ENCODE measurements around the gene TXNDC11. TPM values are rescaled to one million over a fixed set of nuclear protein-coding genes. Genes with fewer than 3 reads are reported as not detected.

TXNDC11 gene
- total RNA-seq, 4 donors from 2014 or later, result 41.2 to 56.5 (median 49.0) TPM

DNA sequence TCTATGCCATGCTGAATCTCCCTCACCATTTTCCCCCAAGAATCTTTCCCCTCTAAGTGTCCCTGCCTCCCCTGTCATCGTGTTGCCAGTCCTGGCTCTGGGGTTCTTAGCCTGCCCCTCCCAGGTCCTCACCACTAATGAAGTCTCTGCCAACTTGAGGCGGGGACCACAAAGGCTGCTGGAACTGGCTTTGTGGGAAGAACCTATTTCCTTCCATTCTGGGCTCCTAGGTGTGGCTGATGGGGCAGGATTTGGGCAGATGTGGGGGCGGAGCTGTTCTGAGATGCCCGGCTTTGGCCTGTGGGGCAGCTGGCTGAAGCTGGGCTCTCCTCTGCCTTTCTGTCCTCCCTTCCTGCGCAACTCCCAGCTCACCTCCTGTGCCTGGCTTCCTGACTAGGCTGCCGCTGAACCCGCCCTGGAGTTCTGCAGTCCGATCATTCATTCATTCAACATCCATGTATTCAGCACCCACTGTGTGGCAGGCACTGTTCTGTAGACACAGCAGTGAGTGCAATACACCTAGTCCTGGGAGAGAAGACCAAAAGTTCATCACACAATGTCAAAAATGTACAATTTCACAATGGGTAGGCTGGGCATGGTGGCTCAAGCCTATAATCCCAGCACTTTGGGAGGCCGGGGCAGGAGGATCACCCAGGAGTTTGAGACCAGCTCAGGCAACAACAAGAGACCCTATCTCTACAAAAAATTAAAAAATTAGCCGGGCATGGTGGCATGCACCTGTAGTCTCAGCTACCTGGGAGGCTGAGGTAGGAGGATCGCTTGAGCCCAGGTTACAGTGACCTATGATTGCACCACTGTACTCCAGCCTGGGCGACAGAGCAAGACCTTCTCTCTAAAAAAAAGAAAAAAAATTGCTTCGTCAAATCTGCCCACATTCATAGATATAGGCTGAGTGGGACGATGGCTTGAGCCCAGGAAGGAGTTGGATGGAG is 76.3 kb downstream of the TXNDC11 start:
- TF ChIP-seq, protein P1, sequence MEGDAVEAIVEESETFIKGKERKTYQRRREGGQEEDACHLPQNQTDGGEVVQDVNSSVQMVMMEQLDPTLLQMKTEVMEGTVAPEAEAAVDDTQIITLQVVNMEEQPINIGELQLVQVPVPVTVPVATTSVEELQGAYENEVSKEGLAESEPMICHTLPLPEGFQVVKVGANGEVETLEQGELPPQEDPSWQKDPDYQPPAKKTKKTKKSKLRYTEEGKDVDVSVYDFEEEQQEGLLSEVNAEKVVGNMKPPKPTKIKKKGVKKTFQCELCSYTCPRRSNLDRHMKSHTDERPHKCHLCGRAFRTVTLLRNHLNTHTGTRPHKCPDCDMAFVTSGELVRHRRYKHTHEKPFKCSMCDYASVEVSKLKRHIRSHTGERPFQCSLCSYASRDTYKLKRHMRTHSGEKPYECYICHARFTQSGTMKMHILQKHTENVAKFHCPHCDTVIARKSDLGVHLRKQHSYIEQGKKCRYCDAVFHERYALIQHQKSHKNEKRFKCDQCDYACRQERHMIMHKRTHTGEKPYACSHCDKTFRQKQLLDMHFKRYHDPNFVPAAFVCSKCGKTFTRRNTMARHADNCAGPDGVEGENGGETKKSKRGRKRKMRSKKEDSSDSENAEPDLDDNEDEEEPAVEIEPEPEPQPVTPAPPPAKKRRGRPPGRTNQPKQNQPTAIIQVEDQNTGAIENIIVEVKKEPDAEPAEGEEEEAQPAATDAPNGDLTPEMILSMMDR (IDR thresholded peaks at IDR 0.05; ENCODE audit: low read depth), result no peak

DNA sequence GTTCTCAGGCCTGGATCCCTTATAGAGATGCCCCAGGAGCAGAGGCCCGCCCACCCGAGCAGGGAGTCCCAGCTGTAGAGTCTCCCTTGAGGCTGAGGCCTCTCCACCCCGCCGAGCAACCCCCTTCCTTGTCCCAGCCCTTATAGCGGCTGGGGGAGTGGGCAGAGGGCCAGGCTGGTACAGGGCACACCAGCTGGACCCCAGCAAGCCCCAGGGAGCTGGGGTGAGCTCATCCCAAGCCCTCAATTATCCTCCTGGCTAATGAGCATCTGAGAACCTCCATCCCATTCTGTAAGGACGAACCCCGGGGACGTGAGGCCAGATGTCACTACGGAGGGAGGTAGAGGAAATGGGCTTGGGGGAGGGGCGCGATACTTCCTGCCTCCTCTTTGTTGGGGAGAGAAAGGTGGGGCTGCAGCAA is 77.6 kb downstream of the TXNDC11 start:
- TF ChIP-seq, protein P1 (IDR thresholded peaks at IDR 0.05; ENCODE audit: low read depth), result no peak

GRCh38 chr16:11662582-11662981 is 80.1 kb downstream of the TXNDC11 start:
- TF ChIP-seq, protein P1 (IDR thresholded peaks at IDR 0.05; ENCODE audit: low read depth), result no peak

DNA sequence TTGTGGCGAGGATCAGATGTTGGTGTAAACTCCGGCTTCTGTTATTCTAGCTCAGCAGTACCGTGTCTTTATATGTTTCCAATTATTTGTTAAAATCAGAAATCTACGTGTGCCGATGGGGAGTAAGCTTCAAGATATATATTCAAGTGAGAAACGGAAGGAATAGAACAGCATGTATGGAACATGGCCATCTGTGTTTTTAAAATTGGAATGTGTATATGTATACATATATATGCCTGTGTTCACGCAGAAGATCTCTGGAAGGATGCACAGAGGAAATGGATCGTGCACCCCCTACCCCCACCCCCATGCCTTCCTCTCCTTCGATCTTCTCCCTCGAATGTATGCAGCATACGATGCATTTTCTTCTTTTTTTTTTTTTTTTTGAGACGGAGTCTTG is 82.1 kb downstream of the TXNDC11 start:
- TF ChIP-seq, protein P1 (IDR thresholded peaks at IDR 0.05; ENCODE audit: low read depth), result no peak

DNA sequence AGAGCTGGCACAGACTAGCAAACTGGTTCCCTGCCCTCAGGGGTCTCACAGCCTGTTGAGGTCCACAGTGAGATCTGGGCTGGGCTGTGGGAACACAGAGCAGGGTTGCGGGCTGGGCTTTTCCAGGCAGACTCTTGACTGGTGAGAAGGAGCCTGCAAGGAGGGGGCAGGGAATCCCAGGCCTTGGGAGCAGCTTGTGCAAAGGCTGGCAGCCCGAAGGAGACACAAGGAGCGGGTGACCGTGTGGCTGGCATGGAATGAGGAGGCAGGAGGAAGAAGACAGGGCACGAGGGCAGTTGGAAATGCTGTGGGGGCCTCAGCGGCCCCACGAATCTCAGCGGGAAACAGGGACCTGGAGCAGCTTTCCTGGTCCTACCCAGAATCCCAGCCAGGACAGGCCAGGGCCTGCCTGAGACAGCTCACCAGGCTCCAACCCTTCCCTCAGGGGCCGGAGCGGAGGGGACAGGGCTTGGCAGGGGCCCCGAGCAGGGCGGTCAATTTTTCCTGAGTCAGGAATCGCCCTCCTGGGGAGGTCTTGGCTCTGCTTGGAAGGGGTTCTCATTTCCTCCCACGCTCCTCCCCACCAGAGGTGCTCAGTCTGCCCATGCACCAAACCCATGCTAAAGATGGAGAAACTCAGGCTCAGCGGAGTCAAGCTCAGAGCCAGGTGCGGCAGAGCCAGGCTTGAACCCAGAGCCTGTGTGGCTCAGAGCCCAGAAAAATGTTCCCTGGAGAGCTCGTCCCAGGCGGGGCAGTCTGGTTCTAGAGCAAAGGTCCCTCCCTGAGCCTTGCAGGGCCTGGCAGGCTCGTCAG is 83.6 kb downstream of the TXNDC11 start:
- TF ChIP-seq, protein P1 (IDR thresholded peaks at IDR 0.05; ENCODE audit: low read depth), result no peak

- TF ChIP-seq, protein P1 (IDR thresholded peaks at IDR 0.05; ENCODE audit: low read depth), result no peak
Measured at GRCh38 chr16:11657556-11657955, 85.1 kb downstream of the TXNDC11 start.

- TF ChIP-seq, protein P1 (IDR thresholded peaks at IDR 0.05; ENCODE audit: low read depth), result no peak
Measured at GRCh38 chr16:11655655-11656054, 87.0 kb downstream of the TXNDC11 start.

All from subcutaneous adipose tissue (tissue), 4 donors.